Measurements from ENCODE around the gene ATF5. TPM values are rescaled to one million over a fixed set of nuclear protein-coding genes. Genes with fewer than 3 reads are reported as not detected.
"Not testable (repeated sequence)": the region's sequence is repeated elsewhere in the genome, so short reads cannot be mapped to it uniquely, and the experiment has no call there.

Gene ATF5
- total and polyA plus RNA-seq, 2 donors (not counting 1 experiment from before 2014, with no cell fraction given): 9.0 to 37.6 TPM

GRCh38 chr19:49968279-49968922 is 39.4 kb downstream of the ATF5 start:
- no peak overlapping the region for H3K4me3 ChIP-seq (ENCODE audit: control extremely low read depth in 1 of 5, extremely low read depth in 1 of 5, insufficient read depth in 1 of 5, low read depth in 2 of 5, low read length in 4 of 5)
- Mint-ChIP-seq H3K4me3 (no peak overlapping the region), H3K9me3 (ENCODE audit: insufficient read depth) (no peaks in the 10 kb centered on the region), H3K4me1 (no peaks in the 10 kb centered on the region), H3K27me3 (peaks cover 5% of the 10 kb centered on the region), H3K27ac (no peak overlapping the region)
- no peak overlapping the region for H3K9ac ChIP-seq (ENCODE audit: low read length)
- H3K9me3 ChIP-seq (ENCODE audit: control extremely low read depth in 1 of 3, control insufficient read depth in 2 of 3, insufficient read depth in 1 of 3, low read length in 2 of 3): peaks cover 0 to 15% (median 0%) of the 10 kb centered on the region in 3 donors
- TF ChIP-seq EZH2 (IDR thresholded peaks at IDR 0.05; ENCODE audit: borderline replicate concordance, insufficient read depth, low read depth, low read length, poor library complexity, severe bottlenecking) (no peak), CTCF (IDR thresholded peaks at IDR 0.05) (no peak)
- no peaks in the 10 kb centered on the region for H3K36me3 ChIP-seq (replicated peaks in 1 of 2; ENCODE audit: control extremely low read depth in 1 of 2, control insufficient read depth in 1 of 2, extremely low read depth in 1 of 2, insufficient read depth in 2 of 2, low read length in 1 of 2)
- DNase-seq (no peak), ATAC-seq (ENCODE audit: low read depth) (no peak)
- no peak overlapping the region for H3K27ac ChIP-seq (ENCODE audit: low read length in 2 of 2)
- H2AFZ ChIP-seq (ENCODE audit: insufficient read depth, low read depth, low read length, poor library complexity, severe bottlenecking): no peak overlapping the region
- CTCF ChIA-PET: no interaction called here
- intact Hi-C loops (cut with micrococcal nuclease): no loop called here
- WGBS (ENCODE audit: insufficient coverage): 98% methylated on average over 4 of the region's 5 CpGs
- H3K79me2 ChIP-seq (ENCODE audit: control insufficient read depth, insufficient read depth, low read length): no peaks in the 10 kb centered on the region
- no peaks in the 10 kb centered on the region for H4K20me1 ChIP-seq (ENCODE audit: control insufficient read depth, insufficient read depth, low read length, poor library complexity, severe bottlenecking)
- H3K4me1 ChIP-seq (ENCODE audit: control insufficient read depth in 2 of 2, insufficient read depth in 2 of 2, low read length in 2 of 2): no peaks in the 10 kb centered on the region
- peaks cover 0 to 10% (median 8%) of the 10 kb centered on the region in 4 experiments for H3K27me3 ChIP-seq (replicated peaks in 1 of 4; ENCODE audit: control extremely low read depth in 1 of 4, control insufficient read depth in 3 of 4, insufficient read depth in 4 of 4, low read length in 3 of 4)
- H3K4me2 ChIP-seq (replicated peaks; ENCODE audit: low read depth, low read length, poor library complexity, severe bottlenecking): no peak overlapping the region
- POLR2A ChIA-PET: no interaction called here

GRCh38 chr19:49969355-49969754 is 40.4 kb downstream of the ATF5 start:
- H3K9me3 Mint-ChIP-seq (ENCODE audit: insufficient read depth); H3K27me3 Mint-ChIP-seq; H3K4me1 ChIP-seq (ENCODE audit: control insufficient read depth in 2 of 2, insufficient read depth in 2 of 2, low read length in 2 of 2); H3K4me2 ChIP-seq (replicated peaks; ENCODE audit: low read depth, low read length, poor library complexity, severe bottlenecking); H3K27ac ChIP-seq (ENCODE audit: low read length in 2 of 2); H3K4me1 Mint-ChIP-seq; CTCF ChIA-PET; ATAC-seq (ENCODE audit: low read depth); H3K27ac Mint-ChIP-seq; H3K79me2 ChIP-seq (ENCODE audit: control insufficient read depth, insufficient read depth, low read length); H3K36me3 ChIP-seq (replicated peaks in 1 of 2; ENCODE audit: control extremely low read depth in 1 of 2, control insufficient read depth in 1 of 2, extremely low read depth in 1 of 2, insufficient read depth in 2 of 2, low read length in 1 of 2); DNase-seq; H3K4me3 ChIP-seq (ENCODE audit: control extremely low read depth in 1 of 5, extremely low read depth in 1 of 5, insufficient read depth in 1 of 5, low read depth in 2 of 5, low read length in 4 of 5); H4K20me1 ChIP-seq (ENCODE audit: control insufficient read depth, insufficient read depth, low read length, poor library complexity, severe bottlenecking); H2AFZ ChIP-seq (ENCODE audit: insufficient read depth, low read depth, low read length, poor library complexity, severe bottlenecking); H3K9ac ChIP-seq (ENCODE audit: low read length); intact Hi-C loops (cut with micrococcal nuclease); H3K4me3 Mint-ChIP-seq; POLR2A ChIA-PET: not testable (repeated sequence)
- WGBS (ENCODE audit: insufficient coverage): no CpG with 5 or more reads among the region's 9 CpGs
- peaks cover 0 to 10% (median 8%) of the 10 kb centered on the region in 4 experiments for H3K27me3 ChIP-seq (replicated peaks in 1 of 4; ENCODE audit: control extremely low read depth in 1 of 4, control insufficient read depth in 3 of 4, insufficient read depth in 4 of 4, low read length in 3 of 4)
- H3K9me3 ChIP-seq (ENCODE audit: control extremely low read depth in 1 of 3, control insufficient read depth in 2 of 3, insufficient read depth in 1 of 3, low read length in 2 of 3): peaks cover 0 to 15% (median 0%) of the 10 kb centered on the region in 3 donors

Measured in B cell (primary cell).